ENCODE results near the gene PET117.
"Not testable (repeated sequence)": the region's sequence is repeated elsewhere in the genome, so short reads cannot be mapped to it uniquely, and the experiment has no call there.

Gene PET117

DNA sequence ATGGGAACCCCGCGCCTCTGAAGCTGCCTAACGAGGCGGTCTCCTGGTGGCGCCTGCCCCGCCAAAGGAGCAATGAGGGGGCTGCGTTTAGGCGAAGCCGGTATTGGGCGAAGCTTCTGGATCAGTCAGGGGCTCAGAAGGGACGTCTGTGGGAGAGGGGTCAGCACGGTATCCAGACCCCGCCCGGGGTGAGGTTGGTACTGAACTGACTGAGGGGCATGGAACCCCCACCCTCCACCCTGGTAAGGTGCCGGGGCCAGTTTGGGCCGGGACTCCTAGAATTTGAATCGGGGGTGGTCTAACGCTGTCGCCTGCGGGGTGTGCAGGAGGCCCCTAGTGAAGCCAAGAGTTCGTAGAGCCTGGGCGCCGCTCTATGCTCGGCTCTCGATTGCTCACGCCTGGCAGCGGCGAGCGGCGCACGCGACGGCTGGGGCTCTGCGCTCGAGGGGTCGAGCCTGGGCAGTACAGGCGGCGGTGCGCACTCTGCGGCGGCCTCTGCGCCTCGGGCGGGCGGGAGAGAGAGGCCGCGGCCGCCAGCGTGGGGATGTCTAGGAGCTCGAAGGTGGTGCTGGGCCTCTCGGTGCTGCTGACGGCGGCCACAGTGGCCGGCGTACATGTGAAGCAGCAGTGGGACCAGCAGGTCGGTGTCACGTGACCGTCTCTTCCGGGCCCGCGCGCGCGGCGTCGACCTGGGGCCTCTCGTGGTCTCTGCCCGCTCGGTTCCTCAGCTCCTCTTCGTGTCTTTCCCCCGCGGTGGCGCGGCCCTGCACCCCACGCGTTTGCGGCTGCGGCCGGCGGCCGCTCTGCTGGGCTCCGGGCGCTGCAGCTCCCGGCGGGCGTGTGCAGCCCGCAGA, at the start of gene PET117, which contains the start of gene KAT14:
Gene PET117 (plus strand): TSS at position 452 of the 854 bp plus-strand sequence. CDS start 93 bp downstream, at position 545.
Gene KAT14 (plus strand): TSS at position 452 of the 854 bp plus-strand sequence. CDS start 4,798 bp downstream, outside the sequence.
- H3K4me3 ChIP-seq (ENCODE audit: low read depth, low read length): peak within 1 kb of the TSS; percentile 84
- ChIA-PET CTCF (interaction anchor here (0.8 to 1.7 kb wide), 2 partner anchors 11 to 17 kb away, joined by 4 to 5 read pairs; no protein-coding TSS in a partner anchor), POLR2A (interaction anchor here (0.7 to 1.2 kb wide), 2 partner anchors 151 to 306 kb away, joined by 3 to 7 read pairs; partner anchors contain the start of gene ZNF133)
- peak; percentile 62 for DNase-seq (ENCODE audit: low read depth, low spot score)
- no peak for TF ChIP-seq CTCF (IDR thresholded peaks at IDR 0.05; ENCODE audit: insufficient read depth, low read length, missing control alignments)

GRCh38 chr20:18088298-18088697, 49.4 kb upstream of the PET117 start:
- CTCF ChIA-PET; DNase-seq (ENCODE audit: low read depth, low spot score); POLR2A ChIA-PET; H3K4me3 ChIP-seq (ENCODE audit: low read depth, low read length): not testable (repeated sequence)

DNA sequence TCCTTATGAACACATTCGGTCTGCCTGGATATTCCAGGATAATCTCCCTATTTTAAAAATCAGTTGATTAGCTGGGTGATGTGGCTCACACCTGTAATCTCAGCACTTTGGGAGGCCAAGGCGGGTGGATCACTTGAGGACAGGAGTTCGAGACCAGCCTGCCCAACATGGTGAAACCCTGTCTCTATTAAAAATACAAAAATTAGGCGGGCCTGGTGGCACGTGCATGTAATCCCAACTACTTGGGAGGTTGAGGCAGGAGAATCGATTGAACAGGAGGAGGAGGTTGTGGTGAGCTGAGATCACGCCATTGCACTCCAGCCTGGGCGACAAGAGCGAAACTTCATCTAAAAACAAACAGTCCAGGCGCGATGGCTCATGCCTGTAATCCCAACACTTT, 48.8 kb upstream of the PET117 start:
- POLR2A ChIA-PET; DNase-seq (ENCODE audit: low read depth, low spot score); CTCF ChIA-PET; H3K4me3 ChIP-seq (ENCODE audit: low read depth, low read length): not testable (repeated sequence)

- no peak for TF ChIP-seq CTCF (IDR thresholded peaks at IDR 0.05; ENCODE audit: insufficient read depth, low read length, missing control alignments)
- ChIA-PET CTCF (interaction anchor here (0.8 to 1.3 kb wide), 2 partner anchors 94 to 182 kb away, joined by 3 read pairs; no protein-coding TSS in a partner anchor), POLR2A (no interaction called here)
- no peak for DNase-seq (ENCODE audit: low read depth, low spot score)
- H3K4me3 ChIP-seq (ENCODE audit: low read depth, low read length): no peak overlapping the region
Measured at GRCh38 chr20:18090044-18090443, 47.6 kb upstream of the PET117 start.

DNA sequence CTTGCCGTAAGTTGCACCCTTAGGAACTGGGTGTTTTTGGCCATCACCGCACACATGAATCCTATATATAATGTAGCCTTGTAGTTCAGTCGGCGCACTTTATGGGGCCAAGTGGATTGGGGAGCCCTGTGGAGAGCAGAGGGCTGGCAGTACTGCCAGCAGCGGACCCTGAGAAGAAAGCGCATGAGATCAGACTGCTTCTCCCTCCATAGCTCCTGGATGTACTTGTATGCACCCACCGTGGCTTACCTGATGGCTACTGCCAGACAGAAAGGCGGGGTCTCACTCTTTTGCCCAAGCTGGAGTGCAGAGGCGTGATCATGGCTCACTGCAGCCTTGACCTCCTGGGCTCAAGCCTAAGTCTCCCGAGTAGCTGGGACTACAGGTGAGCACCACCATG, 47.2 kb upstream of the PET117 start:
- TF ChIP-seq CTCF (IDR thresholded peaks at IDR 0.05; ENCODE audit: insufficient read depth, low read length, missing control alignments): no peak
- ChIA-PET CTCF (interaction anchor here (1.3 kb wide), 1 partner anchor 181 kb away, joined by 3 read pairs; no protein-coding TSS in a partner anchor), POLR2A (no interaction called here)
- H3K4me3 ChIP-seq (ENCODE audit: low read depth, low read length): no peak overlapping the region
- DNase-seq (ENCODE audit: low read depth, low spot score): no peak

- TF ChIP-seq CTCF (IDR thresholded peaks at IDR 0.05; ENCODE audit: insufficient read depth, low read length, missing control alignments): no peak
- ChIA-PET CTCF (no interaction called here), POLR2A (no interaction called here)
- DNase-seq (ENCODE audit: low read depth, low spot score): no peak
- no peak overlapping the region for H3K4me3 ChIP-seq (ENCODE audit: low read depth, low read length)
Measured at GRCh38 chr20:18091623-18092022, 46.0 kb upstream of the PET117 start.

DNA sequence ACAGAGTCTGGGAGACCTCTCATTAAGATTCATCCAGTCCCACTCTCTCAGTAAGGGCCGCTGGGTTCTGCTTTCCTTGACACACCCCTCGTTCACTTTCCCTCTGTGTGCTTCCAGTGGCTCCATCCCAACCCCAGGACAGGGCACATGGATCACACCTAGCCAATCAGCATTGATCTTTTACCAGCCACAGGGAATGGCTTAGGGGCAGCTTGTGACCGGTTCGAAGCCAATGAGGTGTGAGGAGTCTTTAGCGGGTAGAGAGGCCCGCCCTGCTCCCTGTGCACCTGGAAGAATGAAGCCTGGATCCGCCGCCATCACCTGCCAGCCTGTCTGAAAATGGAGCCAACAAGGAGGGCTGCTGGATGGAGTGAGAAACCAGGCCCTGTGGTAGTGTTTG, 44.8 kb upstream of the PET117 start:
- POLR2A ChIA-PET: no interaction called here
- CTCF ChIA-PET: no interaction called here
- no peak for TF ChIP-seq CTCF (IDR thresholded peaks at IDR 0.05; ENCODE audit: insufficient read depth, low read length, missing control alignments)
- no peak for DNase-seq (ENCODE audit: low read depth, low spot score)
- H3K4me3 ChIP-seq (ENCODE audit: low read depth, low read length): no peak overlapping the region

Measured in AG04449 (cell line).